NOMO-1 treated with dmso at 0.1 percent for 144 hours (cell line): ENCODE measurements around the gene PDE1C.
A peak's percentile ranks its signal among the peaks of the same experiment; 100 is the strongest.

Experiments used
- DNase-seq: peaks from one replicate; lab custom pipeline; 2025; ENCODE audit not compliant: unreplicated experiment; lab: John Stamatoyannopoulos, UW

PDE1C gene

GRCh38 chr7:31997423-31997822 lies 72.8 kb downstream of the PDE1C start:
- no peak for DNase-seq

- no peak for DNase-seq
These were observed 75.1 kb downstream of the PDE1C start for GRCh38 chr7:31995134-31995533.

- no peak for DNase-seq
These were observed 78.4 kb downstream of the PDE1C start for GRCh38 chr7:31991846-31992245.

- DNase-seq, result no peak
These were observed 78.8 kb downstream of the PDE1C start for GRCh38 chr7:31991406-31991805.

- DNase-seq, result no peak
These were observed 83.2 kb downstream of the PDE1C start for GRCh38 chr7:31986878-31987518.

GRCh38 chr7:31982962-31983361 lies 87.2 kb downstream of the PDE1C start:
- no peak for DNase-seq

- no peak for DNase-seq
These were observed 88.3 kb downstream of the PDE1C start for GRCh38 chr7:31981874-31982390.

GRCh38 chr7:31979690-31980330 lies 90.4 kb downstream of the PDE1C start:
- no peak for DNase-seq

GRCh38 chr7:31975546-31975945 lies 94.7 kb downstream of the PDE1C start:
- no peak for DNase-seq

GRCh38 chr7:31974351-31974750 lies 95.9 kb downstream of the PDE1C start:
- DNase-seq, result no peak

GRCh38 chr7:31971049-31971667 lies 99.0 kb downstream of the PDE1C start:
- no peak for DNase-seq

- no peak for DNase-seq
These were observed 99.7 kb downstream of the PDE1C start for GRCh38 chr7:31970501-31970900.

GRCh38 chr7:31963569-31964175 lies 106.5 kb downstream of the PDE1C start:
- no peak for DNase-seq

- DNase-seq, result no peak
These were observed 108.0 kb downstream of the PDE1C start for GRCh38 chr7:31962246-31962645.

- DNase-seq, result peak; percentile 18
These were observed 112.0 kb downstream of the PDE1C start for GRCh38 chr7:31958226-31958625.

GRCh38 chr7:31957756-31958155 lies 112.5 kb downstream of the PDE1C start:
- no peak for DNase-seq

- DNase-seq, result no peak
These were observed 113.0 kb downstream of the PDE1C start for GRCh38 chr7:31957090-31957720.

- DNase-seq, result no peak
These were observed 114.6 kb downstream of the PDE1C start for GRCh38 chr7:31955641-31956040.

GRCh38 chr7:31955021-31955420 lies 115.2 kb downstream of the PDE1C start:
- DNase-seq, result no peak

- DNase-seq, result no peak
These were observed 115.7 kb downstream of the PDE1C start for GRCh38 chr7:31954500-31954899.

GRCh38 chr7:31953432-31953831 lies 116.8 kb downstream of the PDE1C start:
- no peak for DNase-seq
